MM.1S (cell line): Measurements from ENCODE around the gene KIR3DL3.
"Not testable (repeated sequence)": the region's sequence is repeated elsewhere in the genome, so short reads cannot be mapped to it uniquely, and the experiment has no call there.

ENCODE experiments used
- EZH2 ChIP-seq: fragments of 300-600 bp; sonication (generic); optimal IDR thresholded peaks from 2 replicates; pipeline ENCODE3; 2017; ENCODE audit warnings: low read depth, mild to moderate bottlenecking, antibody characterized with exemption, low read length, mixed read lengths
- EZH2phosphoT487 ChIP-seq: fragments of 300-600 bp; sonication (generic); IDR thresholded peaks from 2 replicates; pipeline ENCODE4 v1.6.1; 2018; ENCODE audit warnings: antibody characterized with exemption, low read length
- TF ChIP-seq, protein P1 (sequence below): fragments of 300-600 bp; sonication (generic); IDR thresholded peaks from 2 replicates; pipeline ENCODE4 v1.5.1; 2016; ENCODE audit warnings: antibody characterized with exemption, low read length, mixed read lengths

DNA sequence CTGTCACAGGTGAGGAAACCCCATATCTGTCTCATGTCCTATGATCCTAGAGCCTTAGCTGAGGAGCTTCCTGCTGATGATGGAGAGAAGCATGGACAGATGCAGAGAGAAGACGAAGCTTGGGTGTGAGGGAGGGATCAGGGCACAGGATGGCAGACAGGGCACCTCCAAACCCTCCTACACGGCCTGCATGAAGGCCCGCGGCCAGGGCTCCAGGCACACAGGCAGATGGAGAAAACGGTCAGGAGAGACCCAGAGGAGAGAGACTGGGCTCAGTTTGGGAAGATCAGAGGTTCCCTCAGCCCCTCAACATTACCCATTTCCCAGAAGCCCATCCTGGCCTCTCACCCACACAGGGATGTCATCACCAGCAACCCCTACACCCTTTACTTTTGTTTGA, 19.8 kb downstream of the KIR3DL3 start:
- TF ChIP-seq, protein P1, sequence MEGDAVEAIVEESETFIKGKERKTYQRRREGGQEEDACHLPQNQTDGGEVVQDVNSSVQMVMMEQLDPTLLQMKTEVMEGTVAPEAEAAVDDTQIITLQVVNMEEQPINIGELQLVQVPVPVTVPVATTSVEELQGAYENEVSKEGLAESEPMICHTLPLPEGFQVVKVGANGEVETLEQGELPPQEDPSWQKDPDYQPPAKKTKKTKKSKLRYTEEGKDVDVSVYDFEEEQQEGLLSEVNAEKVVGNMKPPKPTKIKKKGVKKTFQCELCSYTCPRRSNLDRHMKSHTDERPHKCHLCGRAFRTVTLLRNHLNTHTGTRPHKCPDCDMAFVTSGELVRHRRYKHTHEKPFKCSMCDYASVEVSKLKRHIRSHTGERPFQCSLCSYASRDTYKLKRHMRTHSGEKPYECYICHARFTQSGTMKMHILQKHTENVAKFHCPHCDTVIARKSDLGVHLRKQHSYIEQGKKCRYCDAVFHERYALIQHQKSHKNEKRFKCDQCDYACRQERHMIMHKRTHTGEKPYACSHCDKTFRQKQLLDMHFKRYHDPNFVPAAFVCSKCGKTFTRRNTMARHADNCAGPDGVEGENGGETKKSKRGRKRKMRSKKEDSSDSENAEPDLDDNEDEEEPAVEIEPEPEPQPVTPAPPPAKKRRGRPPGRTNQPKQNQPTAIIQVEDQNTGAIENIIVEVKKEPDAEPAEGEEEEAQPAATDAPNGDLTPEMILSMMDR, result not testable (repeated sequence)
- not testable (repeated sequence) for TF ChIP-seq EZH2, EZH2phosphoT487
